Activated CD4-positive, alpha-beta T cell treated with anti-CD3 and anti-CD28 coated beads, Interleukin-2, Interleukin-6, amounts not matched to agents 100 ng/mL and 50 ng/mL, durations not matched to agents 16 hours and 8 hours (primary cell): ENCODE measurements around the gene SRC.
"Not testable (repeated sequence)": the region's sequence is repeated elsewhere in the genome, so short reads cannot be mapped to it uniquely, and the experiment has no call there.

Source experiments
- DNase-seq: peaks from one replicate; pipeline ENCODE4 v3.0.0-alpha.2; 2020

SRC gene

GRCh38 chr20:37364927-37365272 is 19.0 kb downstream of the SRC start:
- no peak for DNase-seq

GRCh38 chr20:37365760-37366638 is 20.1 kb downstream of the SRC start:
- DNase-seq = no peak

- DNase-seq = no peak
Observed at GRCh38 chr20:37366743-37367142, 20.8 kb downstream of the SRC start.

- DNase-seq = no peak
Observed at GRCh38 chr20:37369846-37370245, 23.9 kb downstream of the SRC start.

- DNase-seq = not testable (repeated sequence)
Observed at GRCh38 chr20:37371845-37372244, 25.9 kb downstream of the SRC start.

DNA sequence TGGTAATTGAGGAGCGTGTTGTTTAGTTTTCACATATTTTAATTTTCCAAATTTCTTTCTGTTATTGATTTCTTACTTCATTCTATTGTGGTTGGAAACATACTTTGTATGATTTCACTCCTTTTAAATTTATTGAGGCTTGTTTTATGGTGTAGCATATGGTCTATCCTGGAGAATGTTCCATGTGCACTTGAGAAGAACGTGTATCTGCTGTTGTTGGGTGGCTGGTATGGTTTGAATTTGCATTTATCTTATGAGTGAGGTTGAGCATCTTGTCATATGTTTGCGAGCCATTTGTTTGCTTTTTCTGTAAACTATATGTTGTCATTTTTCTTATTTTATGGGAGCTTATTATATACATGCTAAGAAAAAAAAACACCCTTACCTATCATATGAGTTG is 26.5 kb downstream of the SRC start:
- DNase-seq = no peak

DNA sequence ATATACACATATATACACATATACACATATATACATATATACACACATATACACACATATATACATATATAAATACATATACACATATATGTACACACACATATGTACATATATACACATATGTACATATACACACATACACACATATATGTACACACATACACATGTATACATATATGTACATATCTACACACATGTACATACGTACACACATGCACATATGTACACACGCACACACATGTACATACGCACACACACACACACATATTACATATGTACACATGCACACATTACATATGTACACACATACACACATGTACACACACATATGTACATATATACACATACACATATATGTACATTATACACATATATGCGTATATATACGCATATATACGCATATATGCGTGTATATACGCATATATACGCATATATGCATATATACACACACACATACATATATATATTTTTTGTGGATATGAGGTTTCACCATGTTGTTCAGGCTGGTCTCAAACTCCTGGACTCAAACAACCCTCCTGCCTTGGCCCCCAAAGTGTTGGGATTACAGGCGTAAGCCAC is 27.2 kb downstream of the SRC start:
- DNase-seq = no peak

DNA sequence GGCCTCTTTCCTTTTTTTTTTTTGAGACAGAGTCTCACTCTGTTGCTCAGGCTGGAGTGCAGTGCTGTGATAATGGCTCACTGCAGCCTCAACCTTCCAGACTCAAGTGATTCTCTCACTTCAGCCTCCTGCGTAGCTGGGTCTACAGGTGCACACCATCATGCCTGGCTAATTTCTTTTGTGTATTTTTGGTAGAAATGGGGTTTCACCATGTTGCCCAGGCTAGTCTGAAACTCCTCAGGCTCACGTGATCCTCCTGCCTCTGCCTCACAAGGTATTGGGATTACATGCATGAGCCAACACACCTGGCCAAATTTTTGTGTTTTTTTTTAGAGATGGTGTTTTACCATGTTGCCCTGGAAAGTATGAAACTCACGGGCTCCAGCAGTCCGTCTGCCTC is 29.3 kb downstream of the SRC start:
- DNase-seq = no peak

GRCh38 chr20:37376324-37376723 is 30.4 kb downstream of the SRC start:
- no peak for DNase-seq

- DNase-seq = no peak
Observed at GRCh38 chr20:37376791-37377190, 30.9 kb downstream of the SRC start.

- no peak for DNase-seq
Observed at GRCh38 chr20:37377346-37378081, 31.6 kb downstream of the SRC start.

- no peak for DNase-seq
Observed at GRCh38 chr20:37378420-37378784, 32.5 kb downstream of the SRC start.

DNA sequence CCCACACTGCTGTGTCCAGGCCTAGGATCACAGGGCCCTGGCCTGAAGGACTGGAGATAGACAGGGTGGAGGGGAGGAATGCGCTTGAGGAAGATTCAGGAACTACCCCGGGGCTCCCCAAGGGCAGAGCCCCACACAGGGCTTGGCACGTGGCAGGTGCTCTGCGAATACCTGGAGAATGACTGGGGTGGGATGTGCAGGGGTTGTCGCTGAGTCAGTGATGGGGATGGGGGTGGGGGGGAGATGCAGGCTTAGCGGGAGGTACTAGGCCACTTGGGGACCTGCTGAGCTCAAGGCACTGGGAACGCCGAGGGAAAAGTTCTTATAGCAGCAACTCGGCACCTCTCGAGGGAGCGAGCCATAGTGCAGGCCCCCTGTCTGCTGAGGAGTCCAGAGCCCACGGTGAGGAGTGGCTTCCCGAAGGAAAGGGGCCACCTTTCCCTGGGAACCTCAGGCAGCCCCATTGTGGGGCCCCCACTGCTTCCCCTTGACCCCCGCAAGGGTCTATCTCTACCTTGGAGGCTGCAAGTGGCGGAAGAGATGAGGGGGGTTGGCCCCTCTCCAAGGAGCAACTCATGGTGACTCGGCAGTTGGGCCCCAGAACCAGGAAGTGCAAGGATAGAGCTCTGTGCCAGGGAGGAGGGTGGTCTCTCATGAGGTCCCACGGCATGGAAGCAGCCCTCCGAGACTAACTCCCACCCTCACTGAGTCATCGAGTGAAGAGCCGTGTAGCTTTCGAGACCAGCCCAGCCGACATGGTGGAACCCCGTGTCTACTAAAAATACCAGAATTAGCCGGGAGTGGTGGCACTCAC is 33.1 kb downstream of the SRC start:
- no peak for DNase-seq

DNA sequence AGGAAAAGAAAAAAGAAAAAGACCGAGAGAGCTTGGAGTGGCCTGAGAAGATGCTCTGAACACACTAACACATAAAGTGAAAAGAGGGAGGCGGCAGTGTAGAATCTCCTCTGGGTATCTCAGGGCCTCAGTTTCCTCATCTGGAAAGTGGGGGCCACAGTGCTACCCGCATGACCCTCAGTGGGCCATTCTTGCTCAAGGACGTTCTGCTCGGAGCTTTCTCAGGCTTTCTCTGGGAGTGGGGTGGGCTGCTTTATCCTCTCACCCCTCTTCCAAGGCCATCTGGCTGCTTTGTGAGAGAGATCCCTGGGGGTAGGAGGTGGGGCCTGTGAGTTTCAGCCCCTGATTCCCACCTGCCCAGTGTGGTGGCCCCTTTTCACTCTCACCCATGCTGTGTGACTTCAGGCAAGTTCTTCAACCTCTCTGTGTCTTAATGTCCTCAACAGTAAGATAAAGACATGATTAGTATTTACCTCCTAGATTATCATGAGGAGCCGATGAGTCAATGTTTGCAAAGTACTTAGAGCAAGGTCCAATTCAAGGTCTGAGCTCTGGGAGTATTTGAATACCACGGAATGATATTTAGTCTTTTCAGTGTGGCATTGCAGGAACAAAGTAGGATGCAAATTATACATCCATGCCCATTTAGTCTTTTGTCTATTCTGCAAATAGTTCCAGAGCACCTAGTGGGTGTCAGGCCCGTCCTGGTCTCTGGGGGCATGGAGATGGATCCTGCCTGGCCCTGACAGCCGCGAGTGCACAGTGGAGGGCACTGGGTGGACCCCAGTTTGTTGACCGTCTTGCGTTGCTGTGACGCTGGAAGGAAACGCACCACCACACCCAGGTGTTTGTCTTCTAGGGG is 34.3 kb downstream of the SRC start:
- DNase-seq = no peak

- no peak for DNase-seq
Observed at GRCh38 chr20:37380864-37381579, 35.1 kb downstream of the SRC start.

- no peak for DNase-seq
Observed at GRCh38 chr20:37381621-37382471, 35.9 kb downstream of the SRC start.

- no peak for DNase-seq
Observed at GRCh38 chr20:37382482-37383120, 36.7 kb downstream of the SRC start.

- no peak for DNase-seq
Observed at GRCh38 chr20:37383229-37383989, 37.5 kb downstream of the SRC start.

GRCh38 chr20:37384683-37385174 is 38.8 kb downstream of the SRC start:
- DNase-seq = peak; percentile 85
